K562 (cell line): ENCODE measurements around the gene GRIN2D. TPM values are rescaled to one million over a fixed set of nuclear protein-coding genes. Genes with fewer than 3 reads are reported as not detected.
A peak's percentile ranks its signal among the peaks of the same experiment; 100 is the strongest.

Experiments
- BACH1 ChIP-seq: fragments of 200-800 bp; sonication (Bioruptor generic); IDR thresholded peaks from 2 replicates; pipeline ENCODE4 v1.6.1; 2016; ENCODE audit warnings: missing genetic modification characterization, missing compliant biosample characterization
- BRF1 ChIP-seq: IDR thresholded peaks from 3 replicates; pipeline ENCODE4 v1.6.1; 2011; ENCODE audit warnings: borderline replicate concordance, mild to moderate bottlenecking; ENCODE audit not compliant: insufficient read length; ENCODE audit errors: extremely low read depth
- BRF2 ChIP-seq: IDR thresholded peaks from 3 replicates; pipeline ENCODE4 v1.6.1; 2011; ENCODE audit warnings: borderline replicate concordance, mild to moderate bottlenecking; ENCODE audit not compliant: insufficient read length, insufficient read depth
- CHCHD3 ChIP-seq: fragments of 250-450 bp; sonication (Bioruptor Pico); IDR thresholded peaks from 2 replicates; pipeline ENCODE4 v2.1.2; 2022; ENCODE audit warnings: mild to moderate bottlenecking
- E2F3 ChIP-seq: fragments of 250-450 bp; sonication (Bioruptor Pico); IDR thresholded peaks from 2 replicates; pipeline ENCODE4 v1.4.0; 2020; ENCODE audit warnings: mild to moderate bottlenecking
- ELF1 ChIP-seq: fragments of 200-800 bp; sonication (Bioruptor generic); IDR thresholded peaks from 2 replicates; pipeline ENCODE4 v1.6.1; 2016; ENCODE audit warnings: missing genetic modification characterization, missing compliant biosample characterization
- FOS ChIP-seq: IDR thresholded peaks from 3 replicates; pipeline ENCODE4 v1.6.1; 2011; ENCODE audit not compliant: insufficient read length; ENCODE audit errors: extremely low read depth
- GATA2 ChIP-seq: sonication (generic); formaldehyde crosslinking; IDR thresholded peaks from 2 replicates; pipeline ENCODE4 v1.4.0; 2020; ENCODE audit warnings: mild to moderate bottlenecking, missing genetic modification reagents
- GTF2E2 ChIP-seq: fragments of 200-800 bp; sonication (Bioruptor generic); IDR thresholded peaks from 2 replicates; pipeline ENCODE4 v1.6.1; 2016; ENCODE audit warnings: missing genetic modification characterization, missing compliant biosample characterization
- GTF2F1 ChIP-seq: IDR thresholded peaks from 2 replicates; pipeline ENCODE4 v1.6.1; 2011; ENCODE audit warnings: low read depth, low read length, improper control_type of control experiment
- HBP1 ChIP-seq: fragments of 450-650 bp; formaldehyde crosslinking; IDR thresholded peaks from 2 replicates; pipeline ENCODE4 v1.4.0; 2022; ENCODE audit warnings: missing genetic modification characterization
- HDAC1 ChIP-seq, 2 experiments: fragments of 450-650 bp; IDR thresholded peaks; 2 replicates each; pipeline ENCODE4 v1.6.1; 2016 to 2017; ENCODE audit warnings: inconsistent platforms in 1 of 2, mild to moderate bottlenecking in 1 of 2, moderate library complexity in 1 of 2
- HES1 ChIP-seq: fragments of 450-650 bp; IDR thresholded peaks from 2 replicates; pipeline ENCODE4 v1.6.1; 2016; ENCODE audit warnings: low read depth, mild to moderate bottlenecking, moderate library complexity
- KDM5B ChIP-seq: fragments of 200-600 bp; sonication (generic); IDR thresholded peaks from 2 replicates; pipeline ENCODE4 v1.6.1; 2012; ENCODE audit warnings: low read depth, mild to moderate bottlenecking, moderate library complexity, low read length, control low read depth, inconsistent platforms; ENCODE audit not compliant: insufficient replicate concordance
- PCBP1 ChIP-seq: fragments of 200-400 bp; formaldehyde crosslinking; IDR thresholded peaks from 2 replicates; pipeline ENCODE4 v1.6.1; 2018; ENCODE audit warnings: mild to moderate bottlenecking, low read depth, low read length; ENCODE audit not compliant: poor library complexity, severe bottlenecking
- POLR2B ChIP-seq: fragments of 450-650 bp; IDR thresholded peaks from 2 replicates; pipeline ENCODE4 v1.6.1; 2018; ENCODE audit warnings: low read depth; ENCODE audit not compliant: partially characterized antibody
- POLR3G ChIP-seq: IDR thresholded peaks from 2 replicates; pipeline ENCODE4 v1.6.1; 2011; ENCODE audit not compliant: insufficient read length, insufficient replicate concordance; ENCODE audit errors: extremely low read depth
- SMARCA4 ChIP-seq: fragments of 450-650 bp; IDR thresholded peaks from 2 replicates; pipeline ENCODE4 v1.6.1; 2016
- SP1 ChIP-seq: sonication (generic); formaldehyde crosslinking; IDR thresholded peaks from 2 replicates; pipeline ENCODE4 v1.8.1; 2022; ENCODE audit warnings: mild to moderate bottlenecking, missing genetic modification reagents
- TCF7 ChIP-seq: sonication (generic); IDR thresholded peaks from 2 replicates; pipeline ENCODE4 v1.6.1; 2016; ENCODE audit warnings: antibody characterized with exemption, borderline replicate concordance
- TGIF2 ChIP-seq: sonication (generic); formaldehyde crosslinking; IDR thresholded peaks from 2 replicates; pipeline ENCODE4 v1.8.1; 2022; ENCODE audit warnings: mild to moderate bottlenecking, missing genetic modification reagents, moderate library complexity
- XRCC5 ChIP-seq: fragments of 200-400 bp; formaldehyde crosslinking; IDR thresholded peaks from 2 replicates; pipeline ENCODE4 v1.6.1; 2017; ENCODE audit warnings: low read depth, mild to moderate bottlenecking, low read length
- ZKSCAN8 ChIP-seq: fragments of 200-800 bp; sonication (Bioruptor generic); IDR thresholded peaks from 2 replicates; pipeline ENCODE4 v1.6.1; 2016; ENCODE audit warnings: missing genetic modification characterization, missing compliant biosample characterization
- ZNF398 ChIP-seq: fragments of 250-450 bp; sonication (Bioruptor Pico); IDR thresholded peaks from 2 replicates; pipeline ENCODE4 v1.8.0; 2021; ENCODE audit warnings: moderate library complexity, mild to moderate bottlenecking, inconsistent platforms
- polyA plus RNA-seq, 8 experiments: library from polyadenylated mRNA; depleted of rRNA in 4 of 8; stranded (reverse) in 5 of 8; unstranded in 3 of 8; fragments of >200 nt; fragmentation: Nextera tagmentation in 2 of 8; fragmentation: Illumina TruSeq in 1 of 8; extraction: Ambion mirVana in 2 of 8; extraction: Trizol in 1 of 8; gene quantifications; 2 replicates each; pipeline versions ENCODE4 v1.2.1 to v1.2.3, GENCODE V29; 2011 to 2014; ENCODE audit warnings: inconsistent platforms in 1 of 8, missing spikeins in 1 of 8
- total RNA-seq, 7 experiments: library from RNA; depleted of rRNA in 6 of 7; stranded (reverse); fragments of >200 nt in 6 of 7; fragmentation: Illumina TruSeq in 2 of 7; extraction: Trizol in 2 of 7; gene quantifications; 2 replicates each; pipeline versions ENCODE4 v1.2.1 to v1.2.3, GENCODE V29; 2011 to 2021; ENCODE audit warnings: low replicate concordance in 1 of 7

The GRIN2D gene
- total and polyA plus RNA-seq, 9 of the 15 experiments (the other 6 are each of a cell fraction or from before 2014, with no cell fraction given), result 0.32 to 31.5 (median 1.8) TPM

GRCh38 chr19:48398375-48399235 lies 5.1 kb downstream of the GRIN2D start (continued):
- TF ChIP-seq ZNF398 (no peak), BRF1 (no peak), HES1 (no peak), TGIF2 (CRISPR knock-in tag) (no peak), SP1 (CRISPR knock-in tag) (peak; percentile 33), FOS (no peak), BRF2 (no peak), ZKSCAN8 (CRISPR knock-in tag) (no peak), POLR2B (peak; percentile 97), GTF2E2 (no peak), XRCC5 (no peak), TCF7 (no peak), GTF2F1 (no peak), POLR3G (no peak), KDM5B (peak; percentile 93), HBP1 (CRISPR knock-in tag) (peak; percentile 67; the same call in 1 of the 2 replicates), HDAC1 (IDR thresholded peaks at IDR 0.05) (no peak), E2F3 (CRISPR knock-in tag) (peak; percentile 87; the same call in 1 of the 2 replicates), BACH1 (tag) (no peak; the same call in 1 of the 2 replicates), GATA2 (CRISPR knock-in tag) (no peak), PCBP1 (no peak), CHCHD3 (no peak), SMARCA4 (no peak), ELF1 (tag) (peak; percentile 82; the same call in 1 of the 2 replicates)
